Left kidney (tissue), 2 donors: ENCODE data around the gene MAPRE3. TPM values are rescaled to one million over a fixed set of nuclear protein-coding genes. Genes with fewer than 3 reads are reported as not detected.

Source experiments
- DNase-seq: peaks from one replicate; pipeline ENCODE4 v3.0.0-alpha.2; 2013
- polyA plus RNA-seq: library from polyadenylated mRNA; unstranded; fragments of 120-200 nt; gene quantifications from one replicate; pipeline ENCODE4 v1.2.1, GENCODE V29; 2013; ENCODE audit not compliant: insufficient read length

MAPRE3 gene
- polyA plus RNA-seq, 1 donor, result 12.2 TPM

- no peak for DNase-seq
Measured at GRCh38 chr2:27039426-27039825, 69.0 kb downstream of the MAPRE3 start.

- no peak for DNase-seq
Measured at GRCh38 chr2:27039871-27040270, 69.4 kb downstream of the MAPRE3 start.

- DNase-seq, result no peak
Measured at GRCh38 chr2:27040282-27040681, 69.8 kb downstream of the MAPRE3 start.

GRCh38 chr2:27041752-27042151 lies 71.3 kb downstream of the MAPRE3 start:
- peak; percentile 77 for DNase-seq

- DNase-seq, result no peak
Measured at GRCh38 chr2:27042159-27042661, 71.8 kb downstream of the MAPRE3 start.

GRCh38 chr2:27042985-27043634 lies 72.7 kb downstream of the MAPRE3 start:
- no peak for DNase-seq

- DNase-seq, result no peak
Measured at GRCh38 chr2:27049422-27050280, 79.2 kb downstream of the MAPRE3 start.

GRCh38 chr2:27050281-27050995 lies 80.0 kb downstream of the MAPRE3 start:
- DNase-seq, result peak; percentile 95

- peak; percentile 92 for DNase-seq
Measured at GRCh38 chr2:27050996-27051901, 80.8 kb downstream of the MAPRE3 start, which contains the start of gene AGBL5. TSS of gene AGBL5 (plus strand) at chr2:27051668. CDS start at chr2:27052959, 1,291 bp downstream.

- DNase-seq, result no peak
Measured at GRCh38 chr2:27051902-27052645, 81.6 kb downstream of the MAPRE3 start.

- no peak for DNase-seq
Measured at GRCh38 chr2:27053321-27053720, 82.9 kb downstream of the MAPRE3 start.

- DNase-seq, result no peak
Measured at GRCh38 chr2:27053776-27054175, 83.3 kb downstream of the MAPRE3 start.

- DNase-seq, result no peak
Measured at GRCh38 chr2:27054721-27055120, 84.3 kb downstream of the MAPRE3 start.

- no peak for DNase-seq
Measured at GRCh38 chr2:27057184-27057583, 86.7 kb downstream of the MAPRE3 start.

- no peak for DNase-seq
Measured at GRCh38 chr2:27058210-27058609, 87.8 kb downstream of the MAPRE3 start.

GRCh38 chr2:27059141-27059820 lies 88.8 kb downstream of the MAPRE3 start:
- DNase-seq, result no peak

- DNase-seq, result no peak
Measured at GRCh38 chr2:27060323-27060722, 89.9 kb downstream of the MAPRE3 start.

GRCh38 chr2:27065128-27065527 lies 94.7 kb downstream of the MAPRE3 start:
- no peak for DNase-seq

GRCh38 chr2:27067385-27067784 lies 96.9 kb downstream of the MAPRE3 start:
- DNase-seq, result no peak

- DNase-seq, result no peak
Measured at GRCh38 chr2:27069436-27069835, 99.0 kb downstream of the MAPRE3 start.
